PC-3 (cell line): ENCODE data around the gene UBAC1.

ENCODE experiments used
- CTCF ChIP-seq: fragments of 300-600 bp; sonication (generic); conservative IDR thresholded peaks from 2 replicates; pipeline ENCODE4 v1.5.1; 2017; ENCODE audit warnings: antibody characterized with exemption, low read depth, mild to moderate bottlenecking, low read length
- EZH2 ChIP-seq: fragments of 300-600 bp; sonication (generic); IDR thresholded peaks from one replicate; pipeline ENCODE4 v1.6.1; 2017; ENCODE audit warnings: antibody characterized with exemption, mild to moderate bottlenecking, low read length; ENCODE audit not compliant: unreplicated experiment
- EZH2phosphoT487 ChIP-seq: fragments of 300-600 bp; sonication (generic); IDR thresholded peaks from 2 replicates; pipeline ENCODE4 v1.6.1; 2018; ENCODE audit warnings: mild to moderate bottlenecking, antibody characterized with exemption, low read length, borderline replicate concordance

- TF ChIP-seq CTCF (no peak), EZH2phosphoT487 (no peak), EZH2 (no peak)
Measured at GRCh38 chr9:135903358-135903656, 57.9 kb downstream of the UBAC1 start.
